ENCODE measurements around the gene HDAC4. TPM values are rescaled to one million over a fixed set of nuclear protein-coding genes. Genes with fewer than 3 reads are reported as not detected.

Gene HDAC4
- total and polyA plus RNA-seq, 2 experiments from 2014 or later = 8.1 to 41.8 TPM

- DNase-seq (ENCODE audit: low spot score) = no peak
- peaks cover 20% of the 10 kb centered on the region for H3K4me1 Mint-ChIP-seq
- H3K9me3 Mint-ChIP-seq = peaks cover 23% of the 10 kb centered on the region
- no peaks in the 10 kb centered on the region for H3K36me3 ChIP-seq (ENCODE audit: insufficient read depth)
- no peak for ATAC-seq
- no peaks in the 10 kb centered on the region for H3F3A ChIP-seq (replicated peaks; ENCODE audit: low read depth)
- peaks cover 7% of the 10 kb centered on the region for H4K20me1 ChIP-seq (replicated peaks; ENCODE audit: insufficient read depth)
- H3K79me2 ChIP-seq (replicated peaks; ENCODE audit: insufficient read depth) = peaks cover 86% of the 10 kb centered on the region
- TF ChIP-seq EZH2phosphoT487 (IDR thresholded peaks at IDR 0.05; ENCODE audit: unreplicated experiment) (no peak), CREB1 (CRISPR knock-in tag; IDR thresholded peaks at IDR 0.05; ENCODE audit: low read depth) (no peak), NANOG (IDR thresholded peaks at IDR 0.05; ENCODE audit: borderline replicate concordance) (no peak), ZNF331 (CRISPR knock-in tag; IDR thresholded peaks at IDR 0.05; ENCODE audit: low read depth) (no peak), POLR2AphosphoS5 (IDR thresholded peaks at IDR 0.05; ENCODE audit: low read depth) (no peak), JUNB (IDR thresholded peaks at IDR 0.05; ENCODE audit: unreplicated experiment) (no peak), STAT1 (IDR thresholded peaks at IDR 0.05; ENCODE audit: unreplicated experiment) (no peak), EZH2 (IDR thresholded peaks at IDR 0.05; ENCODE audit: low read depth, unreplicated experiment) (no peak), ZNF114 (CRISPR knock-in tag; IDR thresholded peaks at IDR 0.05) (no peak), ETS1 (IDR thresholded peaks at IDR 0.05) (no peak)
- TF ChIP-seq, protein P1, sequence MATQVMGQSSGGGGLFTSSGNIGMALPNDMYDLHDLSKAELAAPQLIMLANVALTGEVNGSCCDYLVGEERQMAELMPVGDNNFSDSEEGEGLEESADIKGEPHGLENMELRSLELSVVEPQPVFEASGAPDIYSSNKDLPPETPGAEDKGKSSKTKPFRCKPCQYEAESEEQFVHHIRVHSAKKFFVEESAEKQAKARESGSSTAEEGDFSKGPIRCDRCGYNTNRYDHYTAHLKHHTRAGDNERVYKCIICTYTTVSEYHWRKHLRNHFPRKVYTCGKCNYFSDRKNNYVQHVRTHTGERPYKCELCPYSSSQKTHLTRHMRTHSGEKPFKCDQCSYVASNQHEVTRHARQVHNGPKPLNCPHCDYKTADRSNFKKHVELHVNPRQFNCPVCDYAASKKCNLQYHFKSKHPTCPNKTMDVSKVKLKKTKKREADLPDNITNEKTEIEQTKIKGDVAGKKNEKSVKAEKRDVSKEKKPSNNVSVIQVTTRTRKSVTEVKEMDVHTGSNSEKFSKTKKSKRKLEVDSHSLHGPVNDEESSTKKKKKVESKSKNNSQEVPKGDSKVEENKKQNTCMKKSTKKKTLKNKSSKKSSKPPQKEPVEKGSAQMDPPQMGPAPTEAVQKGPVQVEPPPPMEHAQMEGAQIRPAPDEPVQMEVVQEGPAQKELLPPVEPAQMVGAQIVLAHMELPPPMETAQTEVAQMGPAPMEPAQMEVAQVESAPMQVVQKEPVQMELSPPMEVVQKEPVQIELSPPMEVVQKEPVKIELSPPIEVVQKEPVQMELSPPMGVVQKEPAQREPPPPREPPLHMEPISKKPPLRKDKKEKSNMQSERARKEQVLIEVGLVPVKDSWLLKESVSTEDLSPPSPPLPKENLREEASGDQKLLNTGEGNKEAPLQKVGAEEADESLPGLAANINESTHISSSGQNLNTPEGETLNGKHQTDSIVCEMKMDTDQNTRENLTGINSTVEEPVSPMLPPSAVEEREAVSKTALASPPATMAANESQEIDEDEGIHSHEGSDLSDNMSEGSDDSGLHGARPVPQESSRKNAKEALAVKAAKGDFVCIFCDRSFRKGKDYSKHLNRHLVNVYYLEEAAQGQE (IDR thresholded peaks at IDR 0.05; ENCODE audit: unreplicated experiment) = no peak
- TF ChIP-seq, protein P2, sequence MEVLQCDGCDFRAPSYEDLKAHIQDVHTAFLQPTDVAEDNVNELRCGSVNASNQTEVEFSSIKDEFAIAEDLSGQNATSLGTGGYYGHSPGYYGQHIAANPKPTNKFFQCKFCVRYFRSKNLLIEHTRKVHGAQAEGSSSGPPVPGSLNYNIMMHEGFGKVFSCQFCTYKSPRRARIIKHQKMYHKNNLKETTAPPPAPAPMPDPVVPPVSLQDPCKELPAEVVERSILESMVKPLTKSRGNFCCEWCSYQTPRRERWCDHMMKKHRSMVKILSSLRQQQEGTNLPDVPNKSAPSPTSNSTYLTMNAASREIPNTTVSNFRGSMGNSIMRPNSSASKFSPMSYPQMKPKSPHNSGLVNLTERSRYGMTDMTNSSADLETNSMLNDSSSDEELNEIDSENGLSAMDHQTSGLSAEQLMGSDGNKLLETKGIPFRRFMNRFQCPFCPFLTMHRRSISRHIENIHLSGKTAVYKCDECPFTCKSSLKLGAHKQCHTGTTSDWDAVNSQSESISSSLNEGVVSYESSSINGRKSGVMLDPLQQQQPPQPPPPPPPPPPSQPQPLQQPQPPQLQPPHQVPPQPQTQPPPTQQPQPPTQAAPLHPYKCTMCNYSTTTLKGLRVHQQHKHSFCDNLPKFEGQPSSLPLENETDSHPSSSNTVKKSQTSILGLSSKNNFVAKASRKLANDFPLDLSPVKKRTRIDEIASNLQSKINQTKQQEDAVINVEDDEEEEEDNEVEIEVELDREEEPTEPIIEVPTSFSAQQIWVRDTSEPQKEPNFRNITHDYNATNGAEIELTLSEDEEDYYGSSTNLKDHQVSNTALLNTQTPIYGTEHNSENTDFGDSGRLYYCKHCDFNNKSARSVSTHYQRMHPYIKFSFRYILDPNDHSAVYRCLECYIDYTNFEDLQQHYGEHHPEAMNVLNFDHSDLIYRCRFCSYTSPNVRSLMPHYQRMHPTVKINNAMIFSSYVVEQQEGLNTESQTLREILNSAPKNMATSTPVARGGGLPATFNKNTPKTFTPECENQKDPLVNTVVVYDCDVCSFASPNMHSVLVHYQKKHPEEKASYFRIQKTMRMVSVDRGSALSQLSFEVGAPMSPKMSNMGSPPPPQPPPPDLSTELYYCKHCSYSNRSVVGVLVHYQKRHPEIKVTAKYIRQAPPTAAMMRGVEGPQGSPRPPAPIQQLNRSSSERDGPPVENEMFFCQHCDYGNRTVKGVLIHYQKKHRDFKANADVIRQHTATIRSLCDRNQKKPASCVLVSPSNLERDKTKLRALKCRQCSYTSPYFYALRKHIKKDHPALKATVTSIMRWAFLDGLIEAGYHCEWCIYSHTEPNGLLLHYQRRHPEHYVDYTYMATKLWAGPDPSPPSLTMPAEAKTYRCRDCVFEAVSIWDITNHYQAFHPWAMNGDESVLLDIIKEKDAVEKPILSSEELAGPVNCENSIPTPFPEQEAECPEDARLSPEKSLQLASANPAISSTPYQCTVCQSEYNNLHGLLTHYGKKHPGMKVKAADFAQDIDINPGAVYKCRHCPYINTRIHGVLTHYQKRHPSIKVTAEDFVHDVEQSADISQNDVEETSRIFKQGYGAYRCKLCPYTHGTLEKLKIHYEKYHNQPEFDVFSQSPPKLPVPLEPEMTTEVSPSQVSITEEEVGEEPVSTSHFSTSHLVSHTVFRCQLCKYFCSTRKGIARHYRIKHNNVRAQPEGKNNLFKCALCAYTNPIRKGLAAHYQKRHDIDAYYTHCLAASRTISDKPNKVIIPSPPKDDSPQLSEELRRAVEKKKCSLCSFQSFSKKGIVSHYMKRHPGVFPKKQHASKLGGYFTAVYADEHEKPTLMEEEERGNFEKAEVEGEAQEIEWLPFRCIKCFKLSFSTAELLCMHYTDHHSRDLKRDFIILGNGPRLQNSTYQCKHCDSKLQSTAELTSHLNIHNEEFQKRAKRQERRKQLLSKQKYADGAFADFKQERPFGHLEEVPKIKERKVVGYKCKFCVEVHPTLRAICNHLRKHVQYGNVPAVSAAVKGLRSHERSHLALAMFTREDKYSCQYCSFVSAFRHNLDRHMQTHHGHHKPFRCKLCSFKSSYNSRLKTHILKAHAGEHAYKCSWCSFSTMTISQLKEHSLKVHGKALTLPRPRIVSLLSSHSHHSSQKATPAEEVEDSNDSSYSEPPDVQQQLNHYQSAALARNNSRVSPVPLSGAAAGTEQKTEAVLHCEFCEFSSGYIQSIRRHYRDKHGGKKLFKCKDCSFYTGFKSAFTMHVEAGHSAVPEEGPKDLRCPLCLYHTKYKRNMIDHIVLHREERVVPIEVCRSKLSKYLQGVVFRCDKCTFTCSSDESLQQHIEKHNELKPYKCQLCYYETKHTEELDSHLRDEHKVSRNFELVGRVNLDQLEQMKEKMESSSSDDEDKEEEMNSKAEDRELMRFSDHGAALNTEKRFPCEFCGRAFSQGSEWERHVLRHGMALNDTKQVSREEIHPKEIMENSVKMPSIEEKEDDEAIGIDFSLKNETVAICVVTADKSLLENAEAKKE (CRISPR knock-in tag; IDR thresholded peaks at IDR 0.05) = no peak
- TF ChIP-seq, protein P3, sequence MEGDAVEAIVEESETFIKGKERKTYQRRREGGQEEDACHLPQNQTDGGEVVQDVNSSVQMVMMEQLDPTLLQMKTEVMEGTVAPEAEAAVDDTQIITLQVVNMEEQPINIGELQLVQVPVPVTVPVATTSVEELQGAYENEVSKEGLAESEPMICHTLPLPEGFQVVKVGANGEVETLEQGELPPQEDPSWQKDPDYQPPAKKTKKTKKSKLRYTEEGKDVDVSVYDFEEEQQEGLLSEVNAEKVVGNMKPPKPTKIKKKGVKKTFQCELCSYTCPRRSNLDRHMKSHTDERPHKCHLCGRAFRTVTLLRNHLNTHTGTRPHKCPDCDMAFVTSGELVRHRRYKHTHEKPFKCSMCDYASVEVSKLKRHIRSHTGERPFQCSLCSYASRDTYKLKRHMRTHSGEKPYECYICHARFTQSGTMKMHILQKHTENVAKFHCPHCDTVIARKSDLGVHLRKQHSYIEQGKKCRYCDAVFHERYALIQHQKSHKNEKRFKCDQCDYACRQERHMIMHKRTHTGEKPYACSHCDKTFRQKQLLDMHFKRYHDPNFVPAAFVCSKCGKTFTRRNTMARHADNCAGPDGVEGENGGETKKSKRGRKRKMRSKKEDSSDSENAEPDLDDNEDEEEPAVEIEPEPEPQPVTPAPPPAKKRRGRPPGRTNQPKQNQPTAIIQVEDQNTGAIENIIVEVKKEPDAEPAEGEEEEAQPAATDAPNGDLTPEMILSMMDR (conservative IDR thresholded peaks at IDR 0.05; ENCODE audit: low read depth in 2 of 2) = no peak
- no peak overlapping the region for H3K4me3 Mint-ChIP-seq
- H3K27ac ChIP-seq (ENCODE audit: low read depth) = no peak overlapping the region
- no peaks in the 10 kb centered on the region for H3K27me3 ChIP-seq (ENCODE audit: insufficient read depth)
- H3K27ac Mint-ChIP-seq = no peak overlapping the region; the same call in 1 of the 2 replicates
- H3K4me3 ChIP-seq = no peak overlapping the region
- H3K27me3 Mint-ChIP-seq (ENCODE audit: insufficient read depth, low read depth, poor library complexity) = peaks cover 12% of the 10 kb centered on the region
- no peak overlapping the region for H3K4me2 ChIP-seq
- H3K36me3 Mint-ChIP-seq (ENCODE audit: low read depth) = peaks cover 31% of the 10 kb centered on the region
- no peaks in the 10 kb centered on the region for H3K9me2 ChIP-seq (ENCODE audit: insufficient read depth)
- no peak overlapping the region for H2AFZ ChIP-seq
- H3K4me1 ChIP-seq (ENCODE audit: insufficient read depth) = no peaks in the 10 kb centered on the region
Measured at GRCh38 chr2:239312741-239313667, 87.8 kb downstream of the HDAC4 start.

Data from GM23338 (cell line).